Transverse colon (tissue), 4 donors: ENCODE results near the gene LHFPL3. TPM values are rescaled to one million over a fixed set of nuclear protein-coding genes. Genes with fewer than 3 reads are reported as not detected.

Source experiments
- DNase-seq: peaks from one replicate; pipeline ENCODE4 v3.0.0-alpha.2; 2019
- H3K27ac ChIP-seq, 4 donors: fragments of 200-600 bp; sonication (generic); 2 replicates each; pipeline ENCODE4 v1.5.1; 2016 to 2018; ENCODE audit warnings: inconsistent platforms in 4 of 4
- H3K27me3 ChIP-seq: fragments of 200-600 bp; sonication (generic); 2 replicates; pipeline ENCODE4 v1.5.1; 2017; ENCODE audit warnings: inconsistent platforms
- H3K36me3 ChIP-seq, 4 donors: fragments of 200-600 bp; sonication (generic); 2 replicates each; pipeline ENCODE4 v1.5.1; 2017 to 2019; ENCODE audit warnings: inconsistent platforms in 4 of 4
- H3K4me1 ChIP-seq, 4 donors: fragments of 200-600 bp; sonication (generic); 2 replicates each; pipeline ENCODE4 v1.5.1; 2017 to 2020; ENCODE audit warnings: inconsistent platforms in 4 of 4
- H3K4me3 ChIP-seq, 4 donors: fragments of 200-600 bp; sonication (generic); 1 replicate in 1 of 4; 2 replicates in 3 of 4; pipeline versions ENCODE4 v1.5.1 to v1.6.1; 2017 to 2019; ENCODE audit warnings: inconsistent platforms in 4 of 4
- H3K9me3 ChIP-seq, 2 donors: fragments of 200-600 bp; sonication (generic); 2 replicates each; pipeline ENCODE4 v1.5.1; 2017 to 2019; ENCODE audit warnings: inconsistent platforms in 2 of 2
- EP300 ChIP-seq: sonication (generic); formaldehyde crosslinking; IDR thresholded peaks from one replicate; pipeline ENCODE4 v1.6.1; 2017; ENCODE audit warnings: antibody characterized with exemption, low read depth
- POLR2A ChIP-seq: fragments of 450-650 bp; IDR thresholded peaks from one replicate; pipeline ENCODE4 v1.6.1; 2016; ENCODE audit warnings: antibody characterized with exemption, mild to moderate bottlenecking, moderate library complexity
- POLR2AphosphoS5 ChIP-seq, 3 donors: sonication (generic); formaldehyde crosslinking; IDR thresholded peaks; one replicate each; pipeline ENCODE4 v1.6.1; 2016; ENCODE audit warnings: antibody characterized with exemption in 3 of 3
- WGBS, 2 donors: methylation state at CpG; one replicate each; pipeline ENCODE4 v1.1.5; 2018; ENCODE audit warnings: low coverage in 1 of 2; 5-methylcytosine and 5-hydroxymethylcytosine counted together
- in situ Hi-C, 4 donors: fragments of 200-750 bp; cut with MboI; loops; one replicate each; pipeline versions ENCODE4 v1.15.0 to v1.15.1; 2017; ENCODE audit warnings: low sequenced_read_pairs in 3 of 4, low pct_ligation_motif_present in 1 of 4, low pct_unique_long_range_greater_than_20kb in 1 of 4
- intact Hi-C: fragments of 100-400 bp; cut with DNase I; formaldehyde crosslinking; loops from one replicate; pipeline ENCODE4 v1.15.1; 2023; ENCODE audit warnings: low total_unique reads
- total RNA-seq, 4 donors: library from RNA; depleted of rRNA; stranded (reverse); fragments of >200 nt; gene quantifications; one replicate each; pipeline ENCODE4 v1.1.0, GENCODE V29; 2016
- TF ChIP-seq, protein P1 (sequence below), 5 experiments: fragments of 200-600 bp in 3 of 5; fragments of 450-650 bp in 2 of 5; sonication (generic) in 3 of 5; IDR thresholded peaks; 1 replicate in 2 of 5; 2 replicates in 3 of 5; pipeline ENCODE4 v1.5.1; 2016 to 2017; ENCODE audit warnings: antibody characterized with exemption in 5 of 5, inconsistent platforms in 3 of 5, mild to moderate bottlenecking in 2 of 5, moderate library complexity in 1 of 5

Gene LHFPL3
- total RNA-seq, 4 donors from 2014 or later, result 0.27 to 0.80 (median 0.32) TPM; not detected in 1

DNA sequence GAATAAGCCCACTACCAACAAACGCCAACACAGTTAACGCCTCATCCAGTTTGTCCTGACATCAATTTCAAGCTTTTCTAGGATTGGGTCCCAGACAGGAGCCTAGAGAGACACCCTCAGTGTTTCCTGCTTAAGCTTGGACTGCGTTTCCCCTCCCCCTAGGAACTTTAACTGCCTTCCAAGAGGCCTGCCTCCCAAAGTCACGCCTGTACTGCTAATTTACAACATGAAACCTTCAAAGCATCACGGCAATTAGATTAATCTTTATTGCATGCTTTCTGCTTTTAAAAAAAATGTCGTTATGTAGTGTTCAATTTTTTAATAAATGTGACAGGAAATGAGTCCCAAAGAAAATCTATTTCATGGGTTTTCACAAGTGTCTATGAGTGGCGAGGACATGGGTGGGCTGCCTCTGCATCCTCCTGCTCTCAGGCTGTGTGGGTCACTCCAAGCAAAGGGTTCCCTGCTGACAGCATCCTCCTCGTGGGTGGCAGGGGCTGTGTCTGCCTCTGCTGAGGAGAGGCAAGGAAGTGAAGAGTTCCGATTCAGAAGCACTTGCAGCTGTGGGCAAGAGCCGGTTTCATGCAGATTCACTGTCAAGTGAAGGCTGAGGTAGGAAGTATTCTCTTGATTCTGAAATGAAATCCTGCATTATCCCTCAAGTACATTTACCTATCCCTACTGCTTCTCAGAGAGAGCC lies 492.6 kb downstream of the LHFPL3 start:
- Histone ChIP-seq H3K36me3 (no peaks in the 10 kb centered on the region), H3K9me3 (no peaks in the 10 kb centered on the region), H3K4me3 (no peak overlapping the region), H3K27me3 (no peaks in the 10 kb centered on the region), H3K4me1 (no peaks in the 10 kb centered on the region), H3K27ac (no peak overlapping the region)
- whole genome bisulfite sequencing, 2 donors, result 69 to 94% methylated on average over 6 to 10 of the region's 10 CpGs
- TF ChIP-seq POLR2AphosphoS5 (IDR thresholded peaks at IDR 0.05) (no peak), POLR2A (no peak), EP300 (no peak)
- TF ChIP-seq, protein P1, sequence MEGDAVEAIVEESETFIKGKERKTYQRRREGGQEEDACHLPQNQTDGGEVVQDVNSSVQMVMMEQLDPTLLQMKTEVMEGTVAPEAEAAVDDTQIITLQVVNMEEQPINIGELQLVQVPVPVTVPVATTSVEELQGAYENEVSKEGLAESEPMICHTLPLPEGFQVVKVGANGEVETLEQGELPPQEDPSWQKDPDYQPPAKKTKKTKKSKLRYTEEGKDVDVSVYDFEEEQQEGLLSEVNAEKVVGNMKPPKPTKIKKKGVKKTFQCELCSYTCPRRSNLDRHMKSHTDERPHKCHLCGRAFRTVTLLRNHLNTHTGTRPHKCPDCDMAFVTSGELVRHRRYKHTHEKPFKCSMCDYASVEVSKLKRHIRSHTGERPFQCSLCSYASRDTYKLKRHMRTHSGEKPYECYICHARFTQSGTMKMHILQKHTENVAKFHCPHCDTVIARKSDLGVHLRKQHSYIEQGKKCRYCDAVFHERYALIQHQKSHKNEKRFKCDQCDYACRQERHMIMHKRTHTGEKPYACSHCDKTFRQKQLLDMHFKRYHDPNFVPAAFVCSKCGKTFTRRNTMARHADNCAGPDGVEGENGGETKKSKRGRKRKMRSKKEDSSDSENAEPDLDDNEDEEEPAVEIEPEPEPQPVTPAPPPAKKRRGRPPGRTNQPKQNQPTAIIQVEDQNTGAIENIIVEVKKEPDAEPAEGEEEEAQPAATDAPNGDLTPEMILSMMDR (IDR thresholded peaks at IDR 0.05), result no peak
- no peak for DNase-seq
- in situ Hi-C loops, result no loop called here
- intact Hi-C loops, result no loop called here

DNA sequence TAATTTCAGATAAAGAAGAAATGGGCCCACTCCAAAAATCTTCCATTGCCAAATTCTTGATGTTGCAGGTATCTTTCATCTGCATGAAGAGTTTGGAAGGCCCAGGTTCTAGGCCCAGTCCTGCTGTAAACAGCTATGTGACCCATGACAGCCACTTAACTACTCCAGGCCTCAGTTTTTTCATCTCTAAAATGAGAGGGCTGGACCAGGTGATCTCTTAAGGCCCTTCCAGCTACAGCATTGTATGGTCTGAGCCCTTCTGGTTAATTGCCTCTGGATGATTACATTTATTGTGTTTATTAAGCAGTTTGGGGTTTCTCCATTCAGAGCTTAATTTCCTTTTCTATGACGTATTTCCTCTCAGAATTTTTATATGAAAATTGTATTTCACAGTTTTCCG lies 494.8 kb downstream of the LHFPL3 start:
- in situ Hi-C loops, result no loop called here
- intact Hi-C loops, result no loop called here
- H3K27ac ChIP-seq, result no peak overlapping the region
- DNase-seq, result no peak
- no peak overlapping the region for H3K4me3 ChIP-seq
- H3K36me3 ChIP-seq, result no peaks in the 10 kb centered on the region
- H3K9me3 ChIP-seq, result no peaks in the 10 kb centered on the region
- WGBS, 2 donors, result 90 to 91% methylated on average over 2 of the region's 2 CpGs
- H3K27me3 ChIP-seq, result no peaks in the 10 kb centered on the region
- TF ChIP-seq EP300, result no peak
- TF ChIP-seq, protein P1 (IDR thresholded peaks at IDR 0.05), result no peak
- TF ChIP-seq POLR2A, result no peak
- no peak for TF ChIP-seq POLR2AphosphoS5 (IDR thresholded peaks at IDR 0.05)
- no peaks in the 10 kb centered on the region for H3K4me1 ChIP-seq

- no peak for DNase-seq
- Histone ChIP-seq H3K4me3 (no peak overlapping the region), H3K27me3 (no peaks in the 10 kb centered on the region), H3K36me3 (no peaks in the 10 kb centered on the region), H3K27ac (no peak overlapping the region), H3K4me1 (no peaks in the 10 kb centered on the region), H3K9me3 (no peaks in the 10 kb centered on the region)
- in situ Hi-C loops, result loop anchor here in 2 of 4 donors (25.0 kb wide), 2 partner anchors 588 to 1238 kb away; no protein-coding TSS in a partner anchor
- intact Hi-C loops, result no loop called here
- TF ChIP-seq, protein P1 (IDR thresholded peaks at IDR 0.05), result no peak
- TF ChIP-seq POLR2AphosphoS5 (IDR thresholded peaks at IDR 0.05) (no peak), EP300 (no peak), POLR2A (no peak)
These were observed 496.7 kb downstream of the LHFPL3 start for GRCh38 chr7:104825099-104825498.

GRCh38 chr7:104826135-104826534 lies 497.7 kb downstream of the LHFPL3 start:
- no peak for DNase-seq
- in situ Hi-C loops (loop anchor here in 2 of 4 donors (25.0 kb wide), 2 partner anchors 589 to 1239 kb away; no protein-coding TSS in a partner anchor), intact Hi-C loops (no loop called here)
- no peak overlapping the region for H3K27ac ChIP-seq
- H3K36me3 ChIP-seq, result no peaks in the 10 kb centered on the region
- TF ChIP-seq POLR2A (no peak), POLR2AphosphoS5 (IDR thresholded peaks at IDR 0.05) (no peak), EP300 (no peak)
- TF ChIP-seq, protein P1 (IDR thresholded peaks at IDR 0.05), result no peak
- WGBS, 2 donors, result 78 to 90% methylated on average over 2 to 4 of the region's 4 CpGs
- no peaks in the 10 kb centered on the region for H3K9me3 ChIP-seq
- H3K4me1 ChIP-seq, result no peaks in the 10 kb centered on the region
- H3K4me3 ChIP-seq, result no peak overlapping the region
- H3K27me3 ChIP-seq, result no peaks in the 10 kb centered on the region
